SKM-1 (cell line): ENCODE measurements around the gene TDRD15.
"Not testable (repeated sequence)": the region's sequence is repeated elsewhere in the genome, so short reads cannot be mapped to it uniquely, and the experiment has no call there.

Experiments
- DNase-seq: peaks from one replicate; lab custom pipeline; 2025; ENCODE audit not compliant: unreplicated experiment; lab: John Stamatoyannopoulos, UW

TDRD15 gene

GRCh38 chr2:21123473-21124393, at the start of gene TDRD15:
Gene TDRD15, plus strand, starts transcription at chr2:21123968. Its CDS starts 13,500 bp downstream, at chr2:21137468.
- DNase-seq = no peak

- no peak for DNase-seq
Measured at GRCh38 chr2:21078296-21078695, 45.5 kb upstream of the TDRD15 start.

GRCh38 chr2:21083482-21083881, 40.3 kb upstream of the TDRD15 start:
- DNase-seq = no peak

GRCh38 chr2:21084401-21084800, 39.4 kb upstream of the TDRD15 start:
- no peak for DNase-seq

- DNase-seq = no peak
Measured at GRCh38 chr2:21092308-21092869, 31.4 kb upstream of the TDRD15 start.

GRCh38 chr2:21095178-21095577, 28.6 kb upstream of the TDRD15 start:
- no peak for DNase-seq

GRCh38 chr2:21095714-21096113, 28.1 kb upstream of the TDRD15 start:
- no peak for DNase-seq

- no peak for DNase-seq
Measured at GRCh38 chr2:21096458-21096857, 27.3 kb upstream of the TDRD15 start.

GRCh38 chr2:21097331-21097730, 26.4 kb upstream of the TDRD15 start:
- no peak for DNase-seq

- no peak for DNase-seq
Measured at GRCh38 chr2:21098294-21098693, 25.5 kb upstream of the TDRD15 start.

GRCh38 chr2:21099281-21099907, 24.4 kb upstream of the TDRD15 start:
- no peak for DNase-seq

- DNase-seq = not testable (repeated sequence)
Measured at GRCh38 chr2:21101514-21102155, 22.1 kb upstream of the TDRD15 start.

GRCh38 chr2:21102356-21102755, 21.4 kb upstream of the TDRD15 start:
- no peak for DNase-seq

GRCh38 chr2:21103274-21103891, 20.4 kb upstream of the TDRD15 start:
- DNase-seq = no peak

GRCh38 chr2:21104030-21104660, 19.6 kb upstream of the TDRD15 start:
- DNase-seq = no peak

GRCh38 chr2:21111012-21111411, 12.8 kb upstream of the TDRD15 start:
- DNase-seq = no peak

- DNase-seq = no peak
Measured at GRCh38 chr2:21117688-21118087, 6.1 kb upstream of the TDRD15 start.

- no peak for DNase-seq
Measured at GRCh38 chr2:21118302-21118920, 5.4 kb upstream of the TDRD15 start.

- no peak for DNase-seq
Measured at GRCh38 chr2:21131861-21132260, 8.1 kb downstream of the TDRD15 start.

- no peak for DNase-seq
Measured at GRCh38 chr2:21135585-21135984, 11.8 kb downstream of the TDRD15 start.
